ENCODE results near the gene DNAH8. TPM values are rescaled to one million over a fixed set of nuclear protein-coding genes. Genes with fewer than 3 reads are reported as not detected.

Gene DNAH8
- total RNA-seq, 1 experiment from 2014 or later: not detected

GRCh38 chr6:39043776-39044175 lies 328.7 kb downstream of the DNAH8 start (continued):
- no peak for TF ChIP-seq REST (IDR thresholded peaks at IDR 0.05; ENCODE audit: low read depth)
- TF ChIP-seq POLR2A (IDR thresholded peaks at IDR 0.05; ENCODE audit: borderline replicate concordance, extremely low read depth, insufficient read depth, insufficient read length): no peak
- TF ChIP-seq CEBPB (IDR thresholded peaks at IDR 0.05; ENCODE audit: low read depth): no peak

DNA sequence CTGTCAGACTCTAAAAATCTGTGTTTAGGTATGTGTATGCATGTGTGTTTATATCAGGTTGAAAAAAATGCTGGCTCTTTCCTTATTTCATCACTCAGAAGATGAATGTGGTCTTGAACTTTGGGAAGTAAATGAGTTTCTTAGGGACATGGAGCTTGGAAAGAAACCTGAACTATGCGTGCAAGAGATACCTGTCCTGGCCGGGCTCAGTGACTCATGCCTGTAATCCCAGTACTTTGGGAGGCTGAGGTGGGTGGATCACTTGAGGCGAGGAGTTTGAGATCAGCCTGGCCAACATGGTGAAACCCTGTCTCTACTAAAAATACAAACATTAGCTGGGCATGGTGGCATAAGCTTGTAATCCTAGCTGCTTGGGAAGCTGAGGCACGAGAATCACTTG lies 329.1 kb downstream of the DNAH8 start:
- BruUV-seq (replicated peaks): no TSS peak

More for the DNA sequence above, 329.1 kb downstream of the DNAH8 start:
- no peak overlapping the region for H2AFZ ChIP-seq (ENCODE audit: low read depth, low read length, poor library complexity, severe bottlenecking)
- intact Hi-C loops (cut with micrococcal nuclease): no loop called here
- H3K9me2 ChIP-seq (ENCODE audit: insufficient read depth): no peaks in the 10 kb centered on the region
- no peak overlapping the region for H3K27ac ChIP-seq (ENCODE audit: low read depth, low read length)
- no peaks in the 10 kb centered on the region for H3K9me3 ChIP-seq (ENCODE audit: control insufficient read depth in 1 of 2, insufficient read depth in 1 of 2, low read depth in 1 of 2, low read length in 2 of 2)
- no peaks in the 10 kb centered on the region for H3K79me2 ChIP-seq (ENCODE audit: insufficient read depth, low read length)
- RAD21 ChIA-PET (ENCODE audit: low non-redundant PET in 1 of 2, low total read pairs in 2 of 2, uncharacterized antibody in 2 of 2, unreplicated experiment in 2 of 2): no interaction called here
- POLR2A ChIA-PET: no interaction called here
- peaks cover 23% of the 10 kb centered on the region for H3K27me3 ChIP-seq (ENCODE audit: insufficient read depth, low read length)
- H3K36me3 ChIP-seq (ENCODE audit: control insufficient read depth in 1 of 2, insufficient read depth in 2 of 2, low read length in 2 of 2): no peaks in the 10 kb centered on the region
- no peaks in the 10 kb centered on the region for H4K20me1 ChIP-seq (ENCODE audit: insufficient read depth)
- H3K9ac ChIP-seq (ENCODE audit: low read length): no peak overlapping the region
- no peaks in the 10 kb centered on the region for H3K4me1 ChIP-seq (ENCODE audit: control insufficient read depth in 1 of 2, insufficient read depth in 2 of 2, low read length in 2 of 2)
- H3K4me3 ChIP-seq (replicated peaks in 1 of 2; ENCODE audit: low read depth in 1 of 2, low read length in 2 of 2): no peak overlapping the region
- DNase-seq (ENCODE audit: low read depth, low spot score) (no peak), ATAC-seq (no peak)
- no peak overlapping the region for H3K4me2 ChIP-seq (ENCODE audit: low read length)
- TF ChIP-seq REST (IDR thresholded peaks at IDR 0.05; ENCODE audit: low read depth) (no peak), ZNF274 (IDR thresholded peaks at IDR 0.05; ENCODE audit: low read depth, low read length) (no peak), SIN3A (IDR thresholded peaks at IDR 0.05; ENCODE audit: low read depth) (no peak), ZFX (IDR thresholded peaks at IDR 0.05) (no peak), CEBPB (IDR thresholded peaks at IDR 0.05; ENCODE audit: low read depth) (no peak), EGR1 (IDR thresholded peaks at IDR 0.05; ENCODE audit: low read depth) (no peak), CBX3 (IDR thresholded peaks at IDR 0.05; ENCODE audit: low read depth) (no peak), ZBTB33 (IDR thresholded peaks at IDR 0.05; ENCODE audit: extremely low read depth, insufficient replicate concordance, low read length) (no peak), ATF3 (IDR thresholded peaks at IDR 0.05) (no peak), TCF7L2 (IDR thresholded peaks at IDR 0.05; ENCODE audit: borderline replicate concordance, extremely low read depth, insufficient read depth, insufficient read length) (no peak), EZH2 (IDR thresholded peaks at IDR 0.05) (no peak), JUND (IDR thresholded peaks at IDR 0.05) (no peak), ELF1 (IDR thresholded peaks at IDR 0.05; ENCODE audit: borderline replicate concordance, low read depth) (no peak), FOSL1 (IDR thresholded peaks at IDR 0.05; ENCODE audit: low read depth) (no peak), SRF (IDR thresholded peaks at IDR 0.05; ENCODE audit: low read depth) (no peak), RAD21 (IDR thresholded peaks at IDR 0.05; ENCODE audit: low read depth) (no peak)
- CTCF ChIA-PET: no interaction called here
